Heart right ventricle (tissue), 16 donors: ENCODE results near the gene PCBP3. TPM values are rescaled to one million over a fixed set of nuclear protein-coding genes. Genes with fewer than 3 reads are reported as not detected.
A peak's percentile ranks its signal among the peaks of the same experiment; 100 is the strongest.

Source experiments
- ATAC-seq, 8 donors: fragments of 200-7000 bp; cut with Tn5 transposase; one replicate each; pipeline ENCODE4 v1.9.1; 2020; ENCODE audit warnings: mild to moderate bottlenecking in 8 of 8, moderate library complexity in 8 of 8, moderate number of reproducible peaks in 1 of 8
- DNase-seq, 2 donors: peaks; one replicate each; pipeline ENCODE4 v3.0.0-alpha.2; 2020
- H3K27ac ChIP-seq, 10 donors: fragments of 200-600 bp; sonication (generic) in 2 of 10; one replicate each; pipeline versions ENCODE4 v1.5.0 to v1.8.0; 2020 to 2022; ENCODE audit warnings: mild to moderate bottlenecking in 3 of 10
- H3K27me3 ChIP-seq, 7 donors: fragments of 200-600 bp; one replicate each; pipeline ENCODE4 v1.8.0; 2021 to 2022; ENCODE audit warnings: mild to moderate bottlenecking in 2 of 7
- H3K36me3 ChIP-seq, 9 donors: fragments of 200-600 bp; sonication (generic) in 1 of 9; one replicate each; pipeline versions ENCODE4 v1.5.0 to v1.8.0; 2020 to 2022; ENCODE audit warnings: mild to moderate bottlenecking in 2 of 9
- H3K4me1 ChIP-seq, 9 donors: fragments of 200-600 bp; sonication (generic) in 1 of 9; one replicate each; pipeline versions ENCODE4 v1.5.0 to v1.8.0; 2020 to 2022; ENCODE audit warnings: mild to moderate bottlenecking in 4 of 9
- H3K4me3 ChIP-seq, 10 donors: fragments of 200-600 bp; sonication (generic) in 2 of 10; one replicate each; pipeline versions ENCODE4 v1.5.0 to v1.8.0; 2020 to 2022; ENCODE audit warnings: mild to moderate bottlenecking in 7 of 10, moderate library complexity in 2 of 10
- H3K9me3 ChIP-seq, 11 donors: fragments of 200-600 bp in 10 of 11; sonication (generic) in 2 of 11; one replicate each; pipeline versions ENCODE4 v1.5.0 to v1.8.0; 2013 to 2022; ENCODE audit warnings: mild to moderate bottlenecking in 2 of 11, control low read depth in 1 of 11, moderate library complexity in 1 of 11
- CTCF ChIP-seq, 9 donors: fragments of 200-600 bp; sonication (generic) in 2 of 9; IDR thresholded peaks; one replicate each; pipeline versions ENCODE4 v1.5.0 to v1.8.0; 2021 to 2022; ENCODE audit warnings: antibody characterized with exemption in 9 of 9, mild to moderate bottlenecking in 5 of 9, moderate library complexity in 1 of 9
- WGBS, 2 donors: extraction: QIAGEN DNeasy Blood & Tissue Kit; methylation state at CpG; one replicate each; pipeline ENCODE4 v1.1.7; 2013; ENCODE audit warnings: inconsistent platforms in 1 of 2; 5-methylcytosine and 5-hydroxymethylcytosine counted together
- intact Hi-C, 10 donors: fragments of 100-400 bp; cut with DNase I; formaldehyde crosslinking; loops; one replicate each; pipeline versions ENCODE4 v1.11.1 to v1.14.2; 2022
- polyA plus RNA-seq, 2 donors: library from polyadenylated mRNA; stranded (reverse); fragments of 200-250 nt; gene quantifications; one replicate each; pipeline ENCODE4 v1.2.3, GENCODE V29; 2013
- total RNA-seq, 10 donors: library from RNA; stranded (reverse); fragmentation: NEBNext Ultra II Directional in 3 of 10; extraction: Animal tissue kit (Norgen Biotek cat#: 25700) in 3 of 10; gene quantifications; one replicate each; pipeline versions ENCODE4 v1.2.1 to v1.2.4, GENCODE V29; 2021 to 2023
- donor health status: Arrhythmogenic right ventricular cardiomyopathy.
- donor health status: ischemic (EF 13 %, LVEDD 7.1; RV severe dilation, severe dysfunction).
- donor health status: healthy with polysubstance abuse.
- donor health status: DM: no; HTN: yes; CAD: no.
- donor health status: DM: no; HTN: no; CAD: no.
- donor health status: ischemic (EF 25% LVEDD 6.9; RV normal size, moderate dysfunction).
- donor health status: ischemic (EF 25% LVEDD 5.7; RV mildly dilated, moderate dysfunction).
- donor health status: healthy.
- donor health status: DM: yes; HTN: yes; CAD: no.
- donor health status: Ischemic cardiomyopathy.
- donor health status: ischemic (EF 35%, LVEDD 5.7; RV mildly dilated, moderate dysfunction).
- donor health status: nonischemic (EF 11% LVEDD 7.7; RV severe dilation, severe dysfunction).
- donor health status: DM: yes; HTN: yes; CAD: no.
- donor health status: PGD.
- donor health status: ischemic (EF 29% LVEDD 5.4; RV normal size, mild dysfunction).
- donor health status: nonischemic (EF 23%, LVEDD 6.1; RV moderate dilation, normal function).

The PCBP3 gene
- total and polyA plus RNA-seq, 12 donors, result 0.25 to 11.3 (median 1.2) TPM

- no peak for DNase-seq
- 88 to 93% methylated on average over 24 of the region's 24 CpGs for WGBS, 2 donors
- Histone ChIP-seq H3K9me3 (peaks cover 0 to 13% (median 0%) of the 10 kb centered on the region in 11 donors), H3K27ac (peak overlapping the region in 2 of 10 donors; percentile 39 to 64), H3K4me1 (peaks cover 0 to 15% (median 9%) of the 10 kb centered on the region in 9 donors), H3K4me3 (no peak overlapping the region), H3K27me3 (no peaks in the 10 kb centered on the region), H3K36me3 (no peaks in the 10 kb centered on the region)
- intact Hi-C loops, result loop anchor here in 1 of 10 donors (5.0 kb wide), 1 partner anchor 53 kb away; no protein-coding TSS in a partner anchor
- no peak for TF ChIP-seq CTCF (IDR thresholded peaks at IDR 0.05)
- peak in 3 of 8 donors; percentile 16 to 69 (median 43) for ATAC-seq
These were observed 190.6 kb downstream of the PCBP3 start for GRCh38 chr21:45834026-45834715.

- Histone ChIP-seq H3K27ac (no peak overlapping the region), H3K4me1 (peaks cover 0 to 15% (median 9%) of the 10 kb centered on the region in 9 donors), H3K27me3 (no peaks in the 10 kb centered on the region), H3K36me3 (no peaks in the 10 kb centered on the region), H3K9me3 (peaks cover 0 to 13% (median 0%) of the 10 kb centered on the region in 11 donors), H3K4me3 (no peak overlapping the region)
- intact Hi-C loops, result loop anchor here in 1 of 10 donors (5.0 kb wide), 1 partner anchor 52 kb away; no protein-coding TSS in a partner anchor
- DNase-seq (no peak), ATAC-seq (no peak)
- 90 to 94% methylated on average over 24 of the region's 24 CpGs for WGBS, 2 donors
- no peak for TF ChIP-seq CTCF (IDR thresholded peaks at IDR 0.05)
These were observed 191.3 kb downstream of the PCBP3 start for GRCh38 chr21:45834821-45835293.

- Histone ChIP-seq H3K4me3 (no peak overlapping the region), H3K27ac (no peak overlapping the region), H3K4me1 (peaks cover 0 to 15% (median 9%) of the 10 kb centered on the region in 9 donors), H3K27me3 (no peaks in the 10 kb centered on the region), H3K9me3 (peaks cover 0 to 16% (median 1%) of the 10 kb centered on the region in 11 donors), H3K36me3 (no peaks in the 10 kb centered on the region)
- DNase-seq (no peak), ATAC-seq (no peak)
- TF ChIP-seq CTCF (IDR thresholded peaks at IDR 0.05), result no peak
- intact Hi-C loops, result no loop called here
- WGBS, 2 donors, result 86 to 91% methylated on average over 21 of the region's 21 CpGs
These were observed 192.1 kb downstream of the PCBP3 start for GRCh38 chr21:45835301-45836267.

- 82% methylated on average over 13 of the region's 13 CpGs for WGBS, 2 donors
- H3K27ac ChIP-seq, result no peak overlapping the region
- H3K9me3 ChIP-seq, result peaks cover 0 to 22% (median 8%) of the 10 kb centered on the region in 11 donors
- no peak for TF ChIP-seq CTCF (IDR thresholded peaks at IDR 0.05)
- H3K4me3 ChIP-seq, result no peak overlapping the region
- H3K27me3 ChIP-seq, result no peaks in the 10 kb centered on the region
- intact Hi-C loops, result no loop called here
- DNase-seq, result no peak
- no peak for ATAC-seq
- H3K4me1 ChIP-seq, result peaks cover 0 to 15% (median 9%) of the 10 kb centered on the region in 9 donors
- no peaks in the 10 kb centered on the region for H3K36me3 ChIP-seq
These were observed 192.7 kb downstream of the PCBP3 start for GRCh38 chr21:45836268-45836655.
